Rectal smooth muscle tissue (tissue), 1 donor: ENCODE data around the gene AGFG2.
A peak's percentile ranks its signal among the peaks of the same experiment; 100 is the strongest.
"Not testable (repeated sequence)": the region's sequence is repeated elsewhere in the genome, so short reads cannot be mapped to it uniquely, and the experiment has no call there.

ENCODE experiments used
- H3K27ac ChIP-seq: one replicate; pipeline ENCODE4 v1.7.0; 2013; ENCODE audit warnings: low read depth, low read length, inconsistent platforms
- H3K27me3 ChIP-seq: one replicate; pipeline ENCODE4 v1.7.0; 2013; ENCODE audit warnings: low read length; ENCODE audit not compliant: control insufficient read depth, insufficient read depth
- H3K36me3 ChIP-seq: one replicate; pipeline ENCODE4 v1.7.0; 2013; ENCODE audit warnings: low read length; ENCODE audit not compliant: control insufficient read depth, insufficient read depth
- H3K4me1 ChIP-seq: one replicate; pipeline ENCODE4 v1.7.0; 2013; ENCODE audit warnings: low read length; ENCODE audit not compliant: control insufficient read depth, insufficient read depth
- H3K4me3 ChIP-seq: one replicate; pipeline ENCODE4 v1.7.0; 2013; ENCODE audit warnings: low read length
- H3K9ac ChIP-seq: one replicate; pipeline ENCODE4 v1.7.0; 2013; ENCODE audit warnings: low read length

Gene AGFG2, protein sequence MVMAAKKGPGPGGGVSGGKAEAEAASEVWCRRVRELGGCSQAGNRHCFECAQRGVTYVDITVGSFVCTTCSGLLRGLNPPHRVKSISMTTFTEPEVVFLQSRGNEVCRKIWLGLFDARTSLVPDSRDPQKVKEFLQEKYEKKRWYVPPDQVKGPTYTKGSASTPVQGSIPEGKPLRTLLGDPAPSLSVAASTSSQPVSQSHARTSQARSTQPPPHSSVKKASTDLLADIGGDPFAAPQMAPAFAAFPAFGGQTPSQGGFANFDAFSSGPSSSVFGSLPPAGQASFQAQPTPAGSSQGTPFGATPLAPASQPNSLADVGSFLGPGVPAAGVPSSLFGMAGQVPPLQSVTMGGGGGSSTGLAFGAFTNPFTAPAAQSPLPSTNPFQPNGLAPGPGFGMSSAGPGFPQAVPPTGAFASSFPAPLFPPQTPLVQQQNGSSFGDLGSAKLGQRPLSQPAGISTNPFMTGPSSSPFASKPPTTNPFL

DNA sequence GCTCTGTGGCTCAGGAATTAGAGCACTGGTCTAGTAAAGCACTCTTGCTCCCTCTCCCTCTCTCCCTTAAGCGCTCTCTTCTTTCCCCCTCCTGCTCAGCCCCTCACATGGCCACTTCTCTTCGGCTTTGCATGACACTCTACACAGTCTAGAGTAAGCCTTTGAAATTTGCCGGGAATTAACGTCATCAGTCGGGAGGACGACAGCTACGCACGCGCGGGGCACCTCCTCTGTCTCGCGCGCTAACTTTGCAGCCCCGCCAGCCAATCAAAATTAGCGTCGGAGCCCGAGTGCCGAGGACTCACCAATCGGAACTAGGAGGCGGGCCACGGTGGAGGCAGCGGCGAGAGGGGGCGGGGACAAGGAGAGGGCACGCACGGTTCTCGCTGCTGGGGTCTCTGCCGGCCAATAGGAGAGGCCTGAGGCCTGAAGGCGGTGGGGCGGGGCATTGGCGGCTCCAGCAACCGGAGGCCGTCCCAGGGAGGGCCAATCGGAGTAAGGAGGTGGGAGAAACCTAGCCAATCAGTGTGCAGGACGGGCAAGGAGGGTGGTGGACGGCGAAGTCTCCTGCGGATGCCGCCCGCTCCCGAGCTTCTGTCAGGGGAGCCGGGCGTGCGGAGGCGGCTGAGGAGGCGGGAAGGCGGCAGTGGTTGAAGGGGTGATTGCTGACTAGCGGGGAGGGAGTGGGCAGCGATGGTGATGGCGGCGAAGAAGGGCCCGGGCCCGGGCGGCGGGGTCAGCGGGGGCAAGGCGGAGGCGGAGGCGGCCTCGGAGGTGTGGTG lies at the start of gene AGFG2:
TSS of gene AGFG2 (plus strand) at position 550 of the 782 bp plus-strand sequence. CDS start at position 694, 144 bp downstream.
- no peaks in the 10 kb centered on the region for H3K36me3 ChIP-seq
- peaks cover 6% of the 10 kb centered on the region for H3K4me1 ChIP-seq
- peak within 1 kb of the TSS; percentile 58 for H3K9ac ChIP-seq
- peak within 1 kb of the TSS; percentile 63 for H3K27ac ChIP-seq
- no peaks in the 10 kb centered on the region for H3K27me3 ChIP-seq
- H3K4me3 ChIP-seq: peak within 1 kb of the TSS; percentile 78

DNA sequence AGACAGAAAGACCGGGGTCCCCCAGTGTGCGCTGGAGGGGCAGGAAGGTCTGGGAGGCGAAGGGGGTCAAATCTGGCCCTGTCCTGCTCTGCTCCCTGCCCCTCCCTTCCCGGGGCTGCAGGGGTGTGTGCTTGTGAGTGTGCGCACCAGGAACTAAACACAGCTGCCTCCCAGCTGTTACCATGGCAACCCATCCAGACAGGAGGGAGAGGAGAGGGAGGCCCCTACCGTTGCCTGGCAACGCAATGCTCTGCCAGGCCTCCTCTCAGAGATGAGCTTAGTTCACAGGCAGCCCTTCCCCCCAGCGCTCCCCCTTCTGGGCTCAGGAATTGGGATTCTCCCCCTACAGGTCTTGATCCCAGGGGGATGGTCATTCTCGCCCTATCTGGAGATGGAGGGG lies 49.2 kb upstream of the AGFG2 start:
- Histone ChIP-seq H3K27me3 (no peaks in the 10 kb centered on the region), H3K4me1 (no peaks in the 10 kb centered on the region), H3K36me3 (no peaks in the 10 kb centered on the region), H3K9ac (no peak overlapping the region), H3K4me3 (no peak overlapping the region), H3K27ac (no peak overlapping the region)

DNA sequence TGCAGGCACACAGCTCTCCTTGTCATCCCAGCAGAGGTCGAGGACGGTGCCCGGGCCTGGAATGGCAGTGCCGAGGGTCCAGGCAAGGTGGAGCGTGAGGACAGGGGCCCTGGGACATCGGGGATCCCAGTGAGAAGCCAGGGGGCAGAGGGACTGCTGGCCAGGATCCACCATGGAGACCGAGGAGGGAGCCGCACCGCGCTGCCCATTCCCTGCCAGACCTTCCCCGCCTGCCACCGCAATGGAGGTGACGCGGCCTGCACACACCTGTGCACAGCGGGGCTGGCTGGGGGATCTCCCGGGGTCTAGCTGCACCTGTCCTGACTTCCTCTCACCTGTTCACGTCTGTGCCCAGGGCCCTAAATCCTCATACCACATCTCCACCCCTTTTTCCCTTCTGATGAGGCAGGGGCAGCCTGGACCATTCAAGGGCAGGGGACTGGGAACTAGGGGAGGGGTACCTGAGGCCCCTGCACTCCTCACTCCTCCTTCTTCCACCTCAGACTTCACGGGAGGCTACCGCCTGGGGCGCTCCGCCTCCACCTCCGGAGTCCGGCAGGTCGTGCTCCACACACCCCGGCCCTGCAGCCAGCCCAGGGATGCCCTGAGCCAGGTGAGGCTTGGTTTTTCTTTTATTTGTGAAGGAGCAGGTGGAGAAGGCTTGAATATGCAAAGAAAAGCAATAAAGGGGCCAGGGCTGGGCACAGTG lies 48.4 kb upstream of the AGFG2 start:
- H3K4me3 ChIP-seq: no peak overlapping the region
- H3K27ac ChIP-seq: no peak overlapping the region
- H3K27me3 ChIP-seq: no peaks in the 10 kb centered on the region
- H3K36me3 ChIP-seq: no peaks in the 10 kb centered on the region
- no peak overlapping the region for H3K9ac ChIP-seq
- H3K4me1 ChIP-seq: no peaks in the 10 kb centered on the region

DNA sequence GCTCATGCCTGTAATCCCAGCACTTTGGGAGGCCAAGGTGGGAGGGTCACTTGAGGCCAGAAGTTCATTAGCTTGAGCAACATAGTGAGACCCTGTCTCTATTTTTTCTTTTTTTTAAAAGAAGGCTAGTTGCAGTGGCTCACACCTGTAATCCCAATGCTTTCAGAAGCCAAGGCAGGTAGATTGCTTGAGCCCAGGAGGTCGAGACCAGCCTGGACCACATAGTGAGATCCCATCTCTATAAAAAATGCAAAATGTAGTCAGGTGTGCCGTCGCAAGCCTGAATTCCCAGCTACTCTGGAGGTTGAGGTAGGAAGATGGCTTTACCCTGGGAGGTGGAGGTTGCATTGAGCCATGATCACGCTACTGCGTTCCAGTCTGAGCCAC lies 47.8 kb upstream of the AGFG2 start:
- Histone ChIP-seq H3K27me3 (no peaks in the 10 kb centered on the region), H3K4me1 (no peaks in the 10 kb centered on the region), H3K36me3 (no peaks in the 10 kb centered on the region), H3K27ac (no peak overlapping the region), H3K4me3 (no peak overlapping the region), H3K9ac (no peak overlapping the region)

DNA sequence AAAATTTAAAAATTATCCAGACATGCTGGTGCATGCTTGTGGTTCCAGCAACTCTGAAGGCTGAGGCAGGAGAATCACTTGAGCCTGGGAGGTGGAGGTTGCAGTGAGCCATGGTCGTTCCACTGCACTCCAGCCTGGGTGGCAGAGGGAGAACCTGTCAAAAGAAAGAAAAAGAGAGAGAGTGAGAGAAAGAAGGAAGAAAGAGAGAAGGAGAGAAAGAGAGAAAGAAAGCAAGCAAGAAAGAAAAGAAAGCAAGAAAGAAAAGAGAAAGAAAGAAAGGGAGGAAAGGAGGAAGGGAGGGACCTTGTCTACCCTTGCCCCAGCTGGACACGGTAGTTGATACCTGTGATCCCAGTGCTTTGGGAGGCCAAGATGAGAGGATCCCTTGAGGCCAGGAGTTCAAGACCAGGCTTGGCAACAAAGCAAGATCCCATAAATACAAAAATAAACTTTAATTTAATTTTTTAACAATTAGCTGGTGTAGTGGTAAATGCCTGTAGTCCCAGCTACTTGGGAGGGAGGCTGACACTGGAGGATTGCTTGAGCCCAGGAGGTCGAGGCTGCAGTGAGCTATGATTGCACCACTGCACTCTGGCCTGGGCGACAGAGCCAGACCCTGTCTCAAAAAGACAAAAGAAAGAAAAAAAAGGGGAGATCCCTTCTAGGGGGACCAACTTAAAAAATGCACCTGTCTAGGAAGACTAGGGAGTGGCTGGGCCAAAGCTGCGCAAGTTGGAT lies 46.1 kb upstream of the AGFG2 start:
- H3K4me3 ChIP-seq: peak overlapping the region; percentile 51
- H3K27ac ChIP-seq: no peak overlapping the region
- H3K9ac ChIP-seq: no peak overlapping the region

DNA sequence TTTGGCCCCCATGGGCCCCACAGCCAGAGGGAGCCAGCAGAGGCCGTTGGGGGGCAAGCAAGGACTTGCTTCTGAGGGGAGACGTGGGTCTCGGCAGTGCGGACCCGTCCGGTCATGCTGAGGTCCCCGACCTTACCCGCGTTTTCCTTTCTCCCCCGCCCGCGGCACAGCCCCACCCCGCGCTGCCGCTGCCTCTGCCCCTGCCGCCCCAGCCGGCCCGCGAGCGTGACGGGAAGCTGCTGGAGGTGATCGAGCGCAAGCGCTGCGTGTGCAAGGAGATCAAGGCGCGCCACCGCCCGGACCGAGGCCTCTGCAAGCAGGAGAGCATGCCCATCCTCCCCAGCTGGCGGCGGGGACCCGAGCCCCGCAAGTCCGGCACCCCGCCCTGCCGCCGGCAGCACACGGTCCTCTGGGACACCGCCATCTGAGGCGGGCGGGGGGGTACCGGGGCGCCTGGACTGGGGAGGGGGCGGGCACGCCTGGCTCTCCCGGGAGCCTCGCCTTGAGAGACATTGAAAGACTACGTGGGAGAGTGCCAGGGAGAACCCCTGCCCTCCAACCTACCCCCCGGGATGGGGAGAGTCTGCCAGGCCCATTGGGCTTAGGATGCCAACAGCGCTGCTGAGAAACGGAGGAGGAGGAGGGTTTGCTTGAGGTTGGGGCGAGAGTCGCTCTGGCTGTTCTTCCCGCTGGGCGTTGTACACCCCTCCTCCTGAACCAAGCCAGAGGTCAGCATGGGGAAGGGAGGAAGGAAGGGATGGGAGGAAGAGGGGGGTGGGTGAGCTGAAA lies 45.3 kb upstream of the AGFG2 start:
- Histone ChIP-seq H3K27ac (no peak overlapping the region), H3K9ac (no peak overlapping the region), H3K4me1 (no peaks in the 10 kb centered on the region), H3K4me3 (peak overlapping the region; percentile 51), H3K36me3 (no peaks in the 10 kb centered on the region), H3K27me3 (no peaks in the 10 kb centered on the region)

More for the DNA sequence above, 46.1 kb upstream of the AGFG2 start:
- Histone ChIP-seq H3K27me3 (no peaks in the 10 kb centered on the region), H3K36me3 (no peaks in the 10 kb centered on the region), H3K4me1 (no peaks in the 10 kb centered on the region)

DNA sequence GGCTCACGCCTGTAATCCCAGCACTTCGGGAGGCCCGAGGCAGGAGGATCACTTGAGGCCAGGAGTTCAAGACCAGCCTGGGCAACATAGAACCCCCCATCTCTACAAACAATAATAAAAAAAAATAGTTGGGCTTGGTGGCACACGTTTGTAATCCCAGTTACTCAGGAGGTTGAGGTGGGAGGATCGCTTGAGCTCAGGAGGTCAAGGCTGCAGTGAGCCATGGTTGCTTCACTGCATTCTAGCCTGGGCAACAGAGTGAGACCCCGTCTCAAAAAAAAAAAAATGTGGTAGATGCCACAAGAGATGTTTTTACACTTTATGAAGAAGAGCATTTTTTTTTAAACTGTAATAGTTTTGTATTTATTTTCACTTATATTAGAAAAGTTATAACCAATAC lies 42.5 kb upstream of the AGFG2 start:
- no peak overlapping the region for H3K4me3 ChIP-seq
- H3K27me3 ChIP-seq: no peaks in the 10 kb centered on the region
- H3K4me1 ChIP-seq: no peaks in the 10 kb centered on the region
- H3K36me3 ChIP-seq: no peaks in the 10 kb centered on the region
- no peak overlapping the region for H3K27ac ChIP-seq
- H3K9ac ChIP-seq: no peak overlapping the region

DNA sequence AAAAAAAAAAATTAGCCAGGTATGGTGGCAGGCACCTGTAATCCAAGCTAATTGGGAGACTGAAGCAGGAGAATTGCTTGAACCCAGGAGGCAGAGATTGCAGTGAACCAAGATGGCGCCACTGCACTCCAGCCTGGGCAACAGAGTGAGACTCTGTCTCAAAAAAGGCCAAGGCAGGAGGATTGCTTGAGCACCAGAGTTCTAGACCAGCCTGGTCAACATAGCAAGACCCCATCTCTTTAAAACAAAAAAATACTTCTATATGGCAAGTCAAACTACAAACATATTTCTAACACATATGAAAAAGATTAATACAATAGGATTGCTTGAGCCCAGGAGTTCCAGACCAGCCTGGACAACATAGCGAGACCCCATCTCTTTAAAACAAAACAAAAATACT lies 38.3 kb upstream of the AGFG2 start:
- not testable (repeated sequence) for H3K9ac ChIP-seq, H3K4me3 ChIP-seq, H3K27ac ChIP-seq, H3K4me1 ChIP-seq, H3K27me3 ChIP-seq, H3K36me3 ChIP-seq

DNA sequence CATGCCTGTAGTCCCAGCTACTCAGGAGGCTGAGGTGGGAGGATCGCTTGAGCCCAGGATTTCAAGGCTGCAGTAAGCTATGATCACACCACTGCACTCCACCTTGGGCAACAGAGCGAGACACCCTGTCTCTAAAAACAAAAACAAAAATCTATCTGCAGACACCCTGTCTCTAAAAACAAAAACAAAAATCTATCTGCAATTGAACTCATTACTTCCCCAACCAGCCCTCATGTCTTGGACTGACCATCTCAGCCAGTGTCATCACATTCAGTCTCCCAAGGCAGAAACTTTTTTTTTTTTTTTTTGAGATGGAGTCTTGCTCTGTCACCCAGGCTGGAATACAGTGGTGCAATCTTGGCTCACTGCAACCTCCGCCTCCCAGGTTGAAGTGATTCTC lies 35.0 kb upstream of the AGFG2 start:
- H3K27me3 ChIP-seq, H3K9ac ChIP-seq, H3K4me3 ChIP-seq, H3K27ac ChIP-seq, H3K4me1 ChIP-seq, H3K36me3 ChIP-seq: not testable (repeated sequence)

DNA sequence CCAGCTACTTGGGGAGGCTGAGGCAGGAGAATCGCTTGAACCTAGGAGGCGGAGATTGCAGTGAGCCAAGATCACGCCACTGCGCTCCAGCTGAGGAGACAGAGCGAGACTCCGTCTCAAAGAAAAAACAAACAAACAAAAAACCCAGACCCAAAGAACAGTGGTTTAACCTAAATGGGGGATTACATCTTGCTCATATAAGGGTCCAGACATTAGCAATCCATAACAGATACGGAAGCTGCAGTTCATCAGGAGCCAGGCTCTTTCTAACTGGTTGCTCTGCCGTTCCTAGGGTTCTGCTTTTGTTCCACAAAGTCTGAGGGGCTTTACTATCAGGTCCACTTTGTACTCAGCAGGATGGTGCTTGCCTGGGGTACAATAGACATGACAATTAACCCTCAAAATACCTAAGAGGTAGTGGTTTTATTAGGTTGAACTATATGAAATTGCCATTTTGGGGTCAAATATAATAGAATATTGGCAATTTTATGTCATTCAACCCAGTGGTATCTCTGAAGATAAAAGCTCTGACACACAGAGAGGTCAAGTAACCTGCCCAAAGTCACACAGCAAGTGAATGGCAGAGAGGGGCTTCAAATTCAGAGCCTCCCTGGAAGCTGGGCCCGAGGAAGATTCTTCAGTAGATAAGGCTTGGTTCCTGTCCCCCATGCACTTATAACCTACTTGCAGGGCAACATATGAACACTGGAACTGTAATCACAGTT lies 34.0 kb upstream of the AGFG2 start:
- H3K4me1 ChIP-seq: no peaks in the 10 kb centered on the region
- H3K27me3 ChIP-seq: no peaks in the 10 kb centered on the region
- no peak overlapping the region for H3K27ac ChIP-seq
- H3K36me3 ChIP-seq: no peaks in the 10 kb centered on the region
- no peak overlapping the region for H3K9ac ChIP-seq
- no peak overlapping the region for H3K4me3 ChIP-seq

DNA sequence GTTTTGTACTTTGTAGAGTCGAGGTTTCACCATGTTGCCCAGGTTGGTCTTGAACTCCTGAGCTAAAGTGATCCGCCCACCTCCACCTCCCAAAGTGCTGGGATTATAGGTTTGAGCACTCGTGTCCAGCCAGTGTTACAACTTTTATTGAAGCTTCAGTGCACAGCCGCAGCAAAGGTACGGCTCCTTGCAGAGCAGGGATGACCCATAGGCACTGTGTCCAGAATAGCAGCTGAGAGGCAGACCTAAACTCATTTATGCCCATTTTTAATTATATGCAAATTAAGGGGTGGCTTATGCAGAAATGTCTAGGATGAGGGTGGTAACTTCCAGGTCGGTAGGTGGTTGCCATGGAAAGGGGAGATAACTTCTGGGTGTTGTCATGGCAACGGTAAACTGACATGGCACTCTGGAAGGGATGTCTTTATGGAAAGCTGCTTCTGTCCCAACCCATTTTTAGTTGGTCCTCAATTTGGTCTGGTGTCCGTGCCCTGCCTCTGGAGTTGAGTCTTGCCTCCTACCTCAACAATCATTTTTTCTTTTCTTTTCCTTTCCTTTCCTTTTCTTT lies 32.6 kb upstream of the AGFG2 start:
- H3K27ac ChIP-seq: no peak overlapping the region
- H3K36me3 ChIP-seq: no peaks in the 10 kb centered on the region
- H3K9ac ChIP-seq: no peak overlapping the region
- no peak overlapping the region for H3K4me3 ChIP-seq
- H3K27me3 ChIP-seq: no peaks in the 10 kb centered on the region
- H3K4me1 ChIP-seq: no peaks in the 10 kb centered on the region
